Adrenal gland (tissue), 12 donors: ENCODE results near the gene NUFIP2. TPM values are rescaled to one million over a fixed set of nuclear protein-coding genes. Genes with fewer than 3 reads are reported as not detected.

Experiments
- DNase-seq, 7 donors: peaks; one replicate each; pipeline ENCODE4 v3.0.0-alpha.2; 2019 to 2020
- H3K27ac ChIP-seq, 5 donors: fragments of 200-600 bp; sonication (generic) in 4 of 5; 1 replicate in 3 of 5; 2 replicates in 2 of 5; pipeline versions ENCODE4 v1.5.1 to v1.8.0; 2016 to 2020; ENCODE audit warnings: mild to moderate bottlenecking in 1 of 5
- H3K27me3 ChIP-seq: fragments of 200-600 bp; 2 replicates; pipeline ENCODE4 v1.8.0; 2021
- H3K36me3 ChIP-seq, 2 donors: fragments of 200-600 bp; replicated peaks in 1 of 2; 1 replicate in 1 of 2; 2 replicates in 1 of 2; pipeline versions ENCODE4 v1.5.1 to v1.8.0; 2018 to 2022
- H3K4me1 ChIP-seq, 2 donors: fragments of 200-600 bp; replicated peaks in 1 of 2; 1 replicate in 1 of 2; 2 replicates in 1 of 2; pipeline versions ENCODE4 v1.5.1 to v1.8.0; 2018 to 2021
- H3K4me3 ChIP-seq, 4 donors: fragments of 200-600 bp; sonication (generic) in 3 of 4; one replicate each; pipeline ENCODE4 v1.5.1; 2016 to 2018
- H3K9me3 ChIP-seq, 3 donors: fragments of 200-600 bp; sonication (generic) in 1 of 3; replicated peaks in 1 of 3; 1 replicate in 2 of 3; 2 replicates in 1 of 3; pipeline versions ENCODE4 v1.5.1 to v1.8.0; 2016 to 2021
- POLR2A ChIP-seq, 2 donors: fragments of 450-650 bp; IDR thresholded peaks; one replicate each; pipeline ENCODE4 v1.6.1; 2017; ENCODE audit warnings: antibody characterized with exemption in 2 of 2, mild to moderate bottlenecking in 2 of 2, moderate library complexity in 1 of 2
- WGBS, 4 donors: extraction: QIAGEN DNeasy Blood & Tissue Kit in 2 of 4; methylation state at CpG; one replicate each; pipeline versions ENCODE4 v1.1.5 to v1.1.7; 2013 to 2017; 5-methylcytosine and 5-hydroxymethylcytosine counted together
- intact Hi-C, 2 donors: fragments of 100-400 bp; cut with DNase I; formaldehyde crosslinking; loops; one replicate each; pipeline versions ENCODE4 v1.14.1 to v1.15.0; 2022 to 2023
- polyA plus RNA-seq, 3 donors: library from polyadenylated mRNA; stranded (reverse); fragments of 200-250 nt in 2 of 3; fragments of 350-450 nt in 1 of 3; fragmentation: Illumina TruSeq in 1 of 3; extraction: RNeasy Lipid Tissue Mini Kit (QIAGEN cat#74804) in 1 of 3; gene quantifications; one replicate each; pipeline ENCODE4 v1.2.3, GENCODE V29; 2013 to 2014
- total RNA-seq, 9 donors: library from RNA; depleted of rRNA in 4 of 9; stranded (reverse); fragments of >200 nt in 4 of 9; fragments of 120-200 nt in 1 of 9; fragmentation: NEBNext Ultra II Directional in 1 of 9; extraction: Animal tissue kit (Norgen Biotek cat#: 25700) in 1 of 9; gene quantifications; one replicate each; pipeline versions ENCODE4 v1.1.0 to v1.2.4, GENCODE V29; 2013 to 2023
- TF ChIP-seq, protein P1 (sequence below), 6 experiments: fragments of 450-650 bp in 4 of 6; fragments of 200-600 bp in 2 of 6; sonication (generic) in 1 of 6; IDR thresholded peaks; 1 replicate in 5 of 6; 2 replicates in 1 of 6; pipeline versions ENCODE4 v1.5.1 to v1.8.0; 2016 to 2021; ENCODE audit warnings: antibody characterized with exemption in 6 of 6, mild to moderate bottlenecking in 2 of 6, moderate library complexity in 1 of 6
- donor health status: healthy with polysubstance abuse.
- donor health status: Bipolar disorder and iron deficiency.
- donor health status: DM: yes; HTN: yes; CAD: no.
- donor health status: DM: no; HTN: no; CAD: no.
- donor health status: DM: no; HTN: no; CAD: no.
- donor health status: DM: yes; HTN: yes; CAD: no.

NUFIP2 gene
- total and polyA plus RNA-seq, 12 donors = 5.8 to 84.5 (median 44.6) TPM

DNA sequence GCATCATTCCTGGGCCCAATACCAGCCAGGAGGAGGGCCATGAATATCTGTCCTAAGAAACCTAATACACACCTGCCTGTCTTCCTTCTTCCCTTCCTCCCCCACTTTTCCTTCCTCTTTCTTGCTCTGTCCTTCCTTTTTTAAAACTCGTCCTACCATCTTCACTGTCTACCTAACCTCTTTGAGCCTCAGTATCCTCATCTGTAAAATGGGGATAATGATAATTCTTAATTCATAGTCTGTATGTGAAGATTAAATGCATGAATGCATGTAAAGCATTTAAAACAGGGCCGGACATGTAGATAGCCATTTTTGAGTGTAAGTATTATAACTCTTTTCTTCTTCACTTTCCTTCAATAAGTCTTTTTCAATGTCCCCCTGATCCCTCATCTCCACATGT is 46.7 kb downstream of the NUFIP2 start:
- TF ChIP-seq, protein P1, sequence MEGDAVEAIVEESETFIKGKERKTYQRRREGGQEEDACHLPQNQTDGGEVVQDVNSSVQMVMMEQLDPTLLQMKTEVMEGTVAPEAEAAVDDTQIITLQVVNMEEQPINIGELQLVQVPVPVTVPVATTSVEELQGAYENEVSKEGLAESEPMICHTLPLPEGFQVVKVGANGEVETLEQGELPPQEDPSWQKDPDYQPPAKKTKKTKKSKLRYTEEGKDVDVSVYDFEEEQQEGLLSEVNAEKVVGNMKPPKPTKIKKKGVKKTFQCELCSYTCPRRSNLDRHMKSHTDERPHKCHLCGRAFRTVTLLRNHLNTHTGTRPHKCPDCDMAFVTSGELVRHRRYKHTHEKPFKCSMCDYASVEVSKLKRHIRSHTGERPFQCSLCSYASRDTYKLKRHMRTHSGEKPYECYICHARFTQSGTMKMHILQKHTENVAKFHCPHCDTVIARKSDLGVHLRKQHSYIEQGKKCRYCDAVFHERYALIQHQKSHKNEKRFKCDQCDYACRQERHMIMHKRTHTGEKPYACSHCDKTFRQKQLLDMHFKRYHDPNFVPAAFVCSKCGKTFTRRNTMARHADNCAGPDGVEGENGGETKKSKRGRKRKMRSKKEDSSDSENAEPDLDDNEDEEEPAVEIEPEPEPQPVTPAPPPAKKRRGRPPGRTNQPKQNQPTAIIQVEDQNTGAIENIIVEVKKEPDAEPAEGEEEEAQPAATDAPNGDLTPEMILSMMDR (IDR thresholded peaks at IDR 0.05) = no peak
- TF ChIP-seq POLR2A (IDR thresholded peaks at IDR 0.05) = no peak
- intact Hi-C loops = loop anchor here in 1 of 2 donors (10.0 kb wide), 1 partner anchor 48 kb away; the partner anchor contains the start of gene NUFIP2
- Histone ChIP-seq H3K4me1 (peaks cover 0 to 8% of the 10 kb centered on the region in 2 donors), H3K4me3 (no peak overlapping the region), H3K36me3 (no peaks in the 10 kb centered on the region), H3K9me3 (no peaks in the 10 kb centered on the region), H3K27ac (no peak overlapping the region), H3K27me3 (no peaks in the 10 kb centered on the region)
- 70 to 85% (median 76%) methylated on average over 2 of the region's 2 CpGs for WGBS, 4 donors
- no peak for DNase-seq

- no peak for DNase-seq
- no peaks in the 10 kb centered on the region for H3K27me3 ChIP-seq
- no peak for TF ChIP-seq POLR2A (IDR thresholded peaks at IDR 0.05)
- TF ChIP-seq, protein P1 (IDR thresholded peaks at IDR 0.05) = no peak
- no peaks in the 10 kb centered on the region for H3K9me3 ChIP-seq
- no peak within 1 kb of the TSS for H3K27ac ChIP-seq
- WGBS, 4 donors = 82 to 89% (median 87%) methylated on average over 1 of the region's 1 CpG
- no peak within 1 kb of the TSS for H3K4me3 ChIP-seq
- no peaks in the 10 kb centered on the region for H3K36me3 ChIP-seq
- intact Hi-C loops = loop anchor here in 1 of 2 donors (10.0 kb wide), 1 partner anchor 48 kb away; the partner anchor contains the start of gene NUFIP2
- H3K4me1 ChIP-seq = peaks cover 0 to 5% of the 10 kb centered on the region in 2 donors
Measured at GRCh38 chr17:29246628-29247027, 47.3 kb downstream of the NUFIP2 start, which contains the start of gene CRYBA1. Gene CRYBA1, plus strand, starts transcription at chr17:29246859. Its CDS starts 5 bp downstream, at chr17:29246864.

DNA sequence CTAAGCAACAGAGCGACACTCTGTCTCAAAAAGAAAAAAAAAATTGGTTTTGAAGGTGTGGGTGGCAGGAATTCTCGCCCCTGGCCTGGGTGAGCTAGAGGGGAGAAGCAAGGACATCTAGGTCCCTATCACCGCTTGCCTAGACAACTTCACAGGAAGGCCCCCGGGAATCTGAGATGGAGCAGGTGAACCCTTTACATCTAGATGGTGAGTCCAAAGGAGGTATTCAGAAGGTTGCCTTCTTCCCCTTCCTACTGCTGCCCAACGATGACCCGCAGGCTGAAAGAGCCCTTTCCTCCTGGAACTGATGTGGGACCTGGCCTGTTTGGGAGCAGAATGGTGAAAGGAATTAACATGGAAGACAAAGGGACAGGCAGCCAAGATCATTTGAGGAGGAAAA is 48.5 kb downstream of the NUFIP2 start:
- DNase-seq = no peak
- TF ChIP-seq, protein P1 (IDR thresholded peaks at IDR 0.05) = no peak
- TF ChIP-seq POLR2A (IDR thresholded peaks at IDR 0.05) = no peak
- Histone ChIP-seq H3K36me3 (no peaks in the 10 kb centered on the region), H3K4me3 (no peak overlapping the region), H3K27ac (no peak overlapping the region), H3K9me3 (no peaks in the 10 kb centered on the region), H3K4me1 (peaks cover 4 to 15% of the 10 kb centered on the region in 2 donors), H3K27me3 (no peaks in the 10 kb centered on the region)
- WGBS, 4 donors = 94 to 99% (median 96%) methylated on average over 6 of the region's 6 CpGs
- intact Hi-C loops = loop anchor here in 1 of 2 donors (10.0 kb wide), 1 partner anchor 49 kb away; the partner anchor contains the start of gene NUFIP2

GRCh38 chr17:29243792-29244191 is 50.2 kb downstream of the NUFIP2 start:
- Histone ChIP-seq H3K9me3 (no peaks in the 10 kb centered on the region), H3K4me1 (peaks cover 4 to 16% of the 10 kb centered on the region in 2 donors), H3K27ac (no peak overlapping the region), H3K36me3 (no peaks in the 10 kb centered on the region), H3K27me3 (no peaks in the 10 kb centered on the region), H3K4me3 (no peak overlapping the region)
- intact Hi-C loops = loop anchor here in 1 of 2 donors (10.0 kb wide), 1 partner anchor 51 kb away; the partner anchor contains the start of gene NUFIP2
- TF ChIP-seq POLR2A (IDR thresholded peaks at IDR 0.05) = no peak
- TF ChIP-seq, protein P1 (IDR thresholded peaks at IDR 0.05) = peak; percentile 7 to 62 (median 44)
- DNase-seq = peak in 6 of 7 donors; percentile 40 to 87 (median 66)
- WGBS, 4 donors = 27 to 46% (median 32%) methylated on average over 3 to 4 of the region's 4 CpGs
